BJ (cell line): ENCODE data around the gene CBFA2T2. TPM values are rescaled to one million over a fixed set of nuclear protein-coding genes. Genes with fewer than 3 reads are reported as not detected.

Experiments used
- CTCF ChIA-PET: fragments of 350-600 bp; formaldehyde crosslinking; extraction: SDS; loops from one replicate; lab custom pipeline; 2021; ENCODE audit warnings: antibody characterized with exemption, inconsistent platforms; lab: Yijun Ruan, JAX
- POLR2A ChIA-PET: fragments of 300-600 bp; sonication (Branson Sonifier 250); formaldehyde crosslinking; extraction: SDS; loops from one replicate; lab custom pipeline; 2021; ENCODE audit warnings: antibody characterized with exemption; lab: Charles Lee
- DNase-seq: peaks from one replicate; pipeline ENCODE4 v3.0.0-alpha.2; 2011; ENCODE audit warnings: low read depth
- H3K27me3 ChIP-seq: 2 replicates; pipeline ENCODE4 v1.6.0; 2011; ENCODE audit warnings: low read length; ENCODE audit not compliant: control insufficient read depth, insufficient read depth
- H3K36me3 ChIP-seq: 2 replicates; pipeline ENCODE4 v1.5.1; 2011; ENCODE audit warnings: low read length; ENCODE audit not compliant: control insufficient read depth, insufficient read depth
- H3K4me3 ChIP-seq: 2 replicates; pipeline ENCODE4 v1.5.1; 2011; ENCODE audit warnings: low read depth, mild to moderate bottlenecking, control low read depth, low read length
- CTCF ChIP-seq: IDR thresholded peaks from 2 replicates; pipeline ENCODE4 v1.5.1; 2011; ENCODE audit warnings: low read depth, mild to moderate bottlenecking, control low read depth, inconsistent platforms, low read length, moderate library complexity; ENCODE audit not compliant: insufficient read depth
- polyA plus RNA-seq: library from polyadenylated mRNA; depleted of rRNA; stranded (reverse); fragments of >200 nt; gene quantifications from 2 replicates; pipeline ENCODE4 v1.2.3, GENCODE V29; 2011

Gene CBFA2T2
- polyA plus RNA-seq, 1 experiment: 7.6 TPM

- DNase-seq: no peak
- Histone ChIP-seq H3K36me3 (no peaks in the 10 kb centered on the region), H3K27me3 (no peaks in the 10 kb centered on the region), H3K4me3 (no peak overlapping the region)
- TF ChIP-seq CTCF: no peak
- POLR2A ChIA-PET: interaction anchor here (0.5 kb wide), 1 partner anchor 574 kb away, joined by 3 read pairs; no protein-coding TSS in a partner anchor
- CTCF ChIA-PET: interaction anchor here (1.0 kb wide), 1 partner anchor 59 kb away, joined by 3 read pairs; no protein-coding TSS in a partner anchor
Measured at GRCh38 chr20:33537608-33538007, 47.7 kb downstream of the CBFA2T2 start.

DNA sequence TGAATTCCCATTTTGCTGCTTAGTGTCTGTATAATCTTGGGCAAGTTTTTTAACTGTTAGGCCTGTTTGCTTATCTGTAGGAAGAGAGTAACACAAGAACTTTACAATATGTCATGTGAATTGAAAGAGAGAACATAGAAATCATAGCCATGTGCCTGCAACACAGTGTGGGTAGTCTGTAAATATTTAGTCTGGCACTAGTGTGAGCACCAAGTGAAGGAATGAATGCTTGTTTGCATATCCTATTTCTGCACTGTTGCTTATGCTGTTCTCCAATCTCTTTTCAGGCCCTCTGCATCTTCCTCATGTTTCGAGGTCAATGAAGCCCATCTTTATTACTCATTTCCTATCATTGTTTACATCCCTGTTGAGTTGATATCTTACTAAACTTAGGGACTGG lies 49.2 kb downstream of the CBFA2T2 start:
- H3K27me3 ChIP-seq: no peaks in the 10 kb centered on the region
- POLR2A ChIA-PET: no interaction called here
- TF ChIP-seq CTCF: no peak
- CTCF ChIA-PET: no interaction called here
- H3K36me3 ChIP-seq: no peaks in the 10 kb centered on the region
- no peak overlapping the region for H3K4me3 ChIP-seq
- no peak for DNase-seq

- ChIA-PET POLR2A (no interaction called here), CTCF (no interaction called here)
- no peaks in the 10 kb centered on the region for H3K27me3 ChIP-seq
- H3K36me3 ChIP-seq: no peaks in the 10 kb centered on the region
- no peak for TF ChIP-seq CTCF
- DNase-seq: no peak
- no peak overlapping the region for H3K4me3 ChIP-seq
Measured at GRCh38 chr20:33540427-33540826, 50.5 kb downstream of the CBFA2T2 start.

- no peak for DNase-seq
- Histone ChIP-seq H3K27me3 (no peaks in the 10 kb centered on the region), H3K4me3 (no peak overlapping the region), H3K36me3 (no peaks in the 10 kb centered on the region)
- CTCF ChIA-PET: no interaction called here
- POLR2A ChIA-PET: no interaction called here
- no peak for TF ChIP-seq CTCF
Measured at GRCh38 chr20:33541074-33541473, 51.2 kb downstream of the CBFA2T2 start.

DNA sequence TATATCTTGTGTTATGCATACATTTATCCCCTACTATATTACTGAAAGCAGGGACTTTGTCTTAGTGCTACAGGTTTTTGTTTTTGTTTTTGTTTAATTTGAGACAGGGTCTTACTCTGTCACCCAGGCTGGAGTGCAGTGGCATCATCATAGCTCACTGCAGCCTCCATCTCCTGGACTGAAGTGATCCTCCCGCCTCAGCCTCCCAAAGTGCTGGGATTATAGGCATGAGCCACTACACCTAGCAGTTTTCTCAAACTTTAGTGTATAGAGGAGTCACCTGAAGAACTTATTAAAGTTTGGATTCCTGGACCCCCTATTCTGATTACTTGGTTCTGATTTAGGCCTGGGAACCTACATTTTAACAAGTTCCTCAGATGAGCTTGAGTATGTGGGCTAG lies 51.9 kb downstream of the CBFA2T2 start:
- Histone ChIP-seq H3K4me3 (no peak overlapping the region), H3K36me3 (no peaks in the 10 kb centered on the region), H3K27me3 (no peaks in the 10 kb centered on the region)
- TF ChIP-seq CTCF: no peak
- POLR2A ChIA-PET: no interaction called here
- no peak for DNase-seq
- CTCF ChIA-PET: no interaction called here
